RWPE2 (cell line): ENCODE measurements around the gene CPD.

ENCODE experiments used
- ATAC-seq: fragments of 200-7000 bp; cut with Tn5 transposase; 3 replicates; pipeline ENCODE4 v1.9.1; 2021; ENCODE audit warnings: low read depth
- DNase-seq: peaks from one replicate; pipeline ENCODE4 v3.0.0-alpha.2; 2020; ENCODE audit warnings: low spot score
- H3K27ac ChIP-seq: fragments of 450-650 bp; 2 replicates; pipeline ENCODE4 v1.5.1; 2017; ENCODE audit warnings: mild to moderate bottlenecking; ENCODE audit not compliant: poor library complexity, severe bottlenecking
- H3K27me3 ChIP-seq: fragments of 250-450 bp; sonication (Bioruptor Pico); 2 replicates; pipeline ENCODE4 v1.5.1; 2021; ENCODE audit warnings: mild to moderate bottlenecking, moderate library complexity; ENCODE audit not compliant: insufficient read depth, poor library complexity, severe bottlenecking
- H3K36me3 ChIP-seq: fragments of 250-450 bp; sonication (Bioruptor Pico); 2 replicates; pipeline ENCODE4 v1.5.1; 2020; ENCODE audit warnings: low read depth, mild to moderate bottlenecking, moderate library complexity
- H3K4me1 ChIP-seq: fragments of 250-450 bp; sonication (Bioruptor Pico); 2 replicates; pipeline ENCODE4 v1.5.1; 2021; ENCODE audit warnings: mild to moderate bottlenecking, moderate library complexity; ENCODE audit not compliant: insufficient read depth, poor library complexity, severe bottlenecking
- H3K4me3 ChIP-seq: fragments of 250-450 bp; sonication (Bioruptor Pico); 2 replicates; pipeline ENCODE4 v1.5.1; 2021; ENCODE audit warnings: mild to moderate bottlenecking, moderate library complexity; ENCODE audit not compliant: severe bottlenecking
- H3K9me3 ChIP-seq: fragments of 250-450 bp; sonication (Bioruptor Pico); 2 replicates; pipeline ENCODE4 v1.5.1; 2021; ENCODE audit warnings: mild to moderate bottlenecking, moderate library complexity; ENCODE audit not compliant: severe bottlenecking
- TF ChIP-seq, protein P1 (sequence below): fragments of 450-650 bp; IDR thresholded peaks from one replicate; pipeline ENCODE4 v1.5.1; 2017; ENCODE audit warnings: mild to moderate bottlenecking, moderate library complexity; ENCODE audit not compliant: poor library complexity, severe bottlenecking

Gene CPD

DNA sequence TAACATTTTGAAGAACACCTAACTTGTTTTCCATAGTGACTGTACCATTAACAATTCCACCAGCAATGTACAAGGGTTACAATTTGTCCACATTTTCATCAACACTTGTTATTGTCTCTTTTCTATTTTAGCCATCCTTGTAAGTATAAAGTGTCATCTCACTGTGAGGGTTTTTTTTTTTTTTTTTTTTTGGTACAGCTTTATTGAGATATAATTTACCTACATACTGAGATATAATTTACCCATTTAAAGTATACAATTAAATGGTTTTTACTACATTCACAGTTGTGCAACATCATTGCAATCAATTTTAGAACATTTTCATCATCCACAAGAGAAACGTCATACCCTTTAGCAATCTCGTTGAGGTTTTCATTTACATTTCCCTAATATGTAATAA is 27.0 kb upstream of the CPD start:
- no peak for ATAC-seq
- no peak overlapping the region for H3K27ac ChIP-seq
- no peaks in the 10 kb centered on the region for H3K36me3 ChIP-seq
- H3K27me3 ChIP-seq, result no peaks in the 10 kb centered on the region
- H3K9me3 ChIP-seq, result no peaks in the 10 kb centered on the region
- TF ChIP-seq, protein P1, sequence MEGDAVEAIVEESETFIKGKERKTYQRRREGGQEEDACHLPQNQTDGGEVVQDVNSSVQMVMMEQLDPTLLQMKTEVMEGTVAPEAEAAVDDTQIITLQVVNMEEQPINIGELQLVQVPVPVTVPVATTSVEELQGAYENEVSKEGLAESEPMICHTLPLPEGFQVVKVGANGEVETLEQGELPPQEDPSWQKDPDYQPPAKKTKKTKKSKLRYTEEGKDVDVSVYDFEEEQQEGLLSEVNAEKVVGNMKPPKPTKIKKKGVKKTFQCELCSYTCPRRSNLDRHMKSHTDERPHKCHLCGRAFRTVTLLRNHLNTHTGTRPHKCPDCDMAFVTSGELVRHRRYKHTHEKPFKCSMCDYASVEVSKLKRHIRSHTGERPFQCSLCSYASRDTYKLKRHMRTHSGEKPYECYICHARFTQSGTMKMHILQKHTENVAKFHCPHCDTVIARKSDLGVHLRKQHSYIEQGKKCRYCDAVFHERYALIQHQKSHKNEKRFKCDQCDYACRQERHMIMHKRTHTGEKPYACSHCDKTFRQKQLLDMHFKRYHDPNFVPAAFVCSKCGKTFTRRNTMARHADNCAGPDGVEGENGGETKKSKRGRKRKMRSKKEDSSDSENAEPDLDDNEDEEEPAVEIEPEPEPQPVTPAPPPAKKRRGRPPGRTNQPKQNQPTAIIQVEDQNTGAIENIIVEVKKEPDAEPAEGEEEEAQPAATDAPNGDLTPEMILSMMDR, result no peak
- no peaks in the 10 kb centered on the region for H3K4me1 ChIP-seq
- no peak for DNase-seq
- H3K4me3 ChIP-seq, result no peak overlapping the region

DNA sequence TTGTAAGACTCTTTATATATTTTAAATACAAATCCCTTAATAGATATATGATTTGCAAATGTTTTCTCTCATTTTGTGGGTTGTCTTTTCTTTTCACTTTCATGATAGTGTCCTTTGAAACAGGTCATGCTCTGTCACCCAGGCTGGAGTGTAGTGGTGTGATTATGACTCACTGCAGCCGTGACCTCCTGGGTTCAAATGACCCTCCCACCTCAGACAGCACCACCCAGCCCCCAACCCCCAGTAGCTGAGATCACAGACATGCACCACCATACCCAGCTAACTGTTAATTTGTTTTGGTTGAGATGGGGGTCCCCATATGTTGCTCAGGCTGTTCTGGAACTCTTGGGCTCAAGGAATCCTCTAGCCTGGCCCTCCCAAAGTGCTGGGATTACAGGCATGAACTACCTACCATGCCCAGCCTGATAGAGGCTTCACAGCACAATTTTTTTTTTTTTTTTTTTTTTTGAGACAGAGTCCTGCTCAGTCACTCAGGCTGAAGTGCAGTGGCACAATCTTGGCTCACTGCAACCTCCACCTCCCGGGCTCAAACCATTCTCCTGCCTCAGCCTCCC is 26.4 kb upstream of the CPD start:
- Histone ChIP-seq H3K36me3 (no peaks in the 10 kb centered on the region), H3K4me1 (no peaks in the 10 kb centered on the region), H3K27me3 (no peaks in the 10 kb centered on the region), H3K4me3 (no peak overlapping the region), H3K27ac (no peak overlapping the region), H3K9me3 (no peaks in the 10 kb centered on the region)
- ATAC-seq, result no peak
- no peak for DNase-seq
- TF ChIP-seq, protein P1, result no peak

DNA sequence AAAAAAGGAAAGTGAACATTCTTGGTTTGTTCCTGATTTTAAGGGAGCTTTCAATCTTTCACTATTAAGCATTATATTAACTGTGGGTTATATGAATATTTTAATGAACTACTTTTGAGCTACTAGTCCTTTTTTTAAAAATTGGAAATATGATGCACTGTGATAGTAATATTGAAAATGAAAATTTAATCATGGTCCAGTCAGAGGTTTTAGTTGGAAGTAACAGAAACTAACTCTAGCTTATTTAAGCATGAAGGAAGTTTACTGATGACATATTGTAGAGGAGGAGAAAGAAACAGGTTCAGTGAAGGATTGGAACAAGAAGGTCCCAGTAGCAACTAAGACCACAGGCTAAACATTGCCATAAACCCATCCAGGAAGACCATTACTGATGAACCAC is 24.0 kb upstream of the CPD start:
- H3K4me3 ChIP-seq, result no peak overlapping the region
- DNase-seq, result no peak
- no peaks in the 10 kb centered on the region for H3K4me1 ChIP-seq
- H3K36me3 ChIP-seq, result no peaks in the 10 kb centered on the region
- TF ChIP-seq, protein P1, result no peak
- H3K9me3 ChIP-seq, result no peaks in the 10 kb centered on the region
- no peak for ATAC-seq
- no peaks in the 10 kb centered on the region for H3K27me3 ChIP-seq
- no peak overlapping the region for H3K27ac ChIP-seq

DNA sequence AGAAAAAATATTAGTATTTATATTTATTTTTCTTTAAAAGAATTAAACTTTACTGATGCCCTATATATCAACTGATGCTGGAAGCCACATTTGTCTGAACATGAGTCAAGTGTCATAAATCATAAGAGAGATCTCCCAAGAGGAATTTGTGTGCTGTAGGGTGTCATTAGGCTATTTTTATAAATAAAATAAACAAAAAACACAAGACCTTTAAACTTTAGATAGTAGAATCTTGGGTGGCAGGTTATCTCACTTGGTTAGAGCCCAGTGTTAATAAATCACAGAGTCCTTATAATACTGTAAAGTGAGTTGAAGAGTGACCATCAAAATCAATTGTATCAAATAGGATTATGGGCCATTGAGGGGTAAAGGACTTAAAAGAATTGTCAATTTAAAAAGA is 21.3 kb upstream of the CPD start:
- Histone ChIP-seq H3K4me1 (no peaks in the 10 kb centered on the region), H3K4me3 (no peak overlapping the region), H3K27me3 (no peaks in the 10 kb centered on the region), H3K27ac (no peak overlapping the region), H3K36me3 (no peaks in the 10 kb centered on the region), H3K9me3 (peaks cover 8% of the 10 kb centered on the region)
- TF ChIP-seq, protein P1, result no peak
- ATAC-seq (no peak), DNase-seq (no peak)

DNA sequence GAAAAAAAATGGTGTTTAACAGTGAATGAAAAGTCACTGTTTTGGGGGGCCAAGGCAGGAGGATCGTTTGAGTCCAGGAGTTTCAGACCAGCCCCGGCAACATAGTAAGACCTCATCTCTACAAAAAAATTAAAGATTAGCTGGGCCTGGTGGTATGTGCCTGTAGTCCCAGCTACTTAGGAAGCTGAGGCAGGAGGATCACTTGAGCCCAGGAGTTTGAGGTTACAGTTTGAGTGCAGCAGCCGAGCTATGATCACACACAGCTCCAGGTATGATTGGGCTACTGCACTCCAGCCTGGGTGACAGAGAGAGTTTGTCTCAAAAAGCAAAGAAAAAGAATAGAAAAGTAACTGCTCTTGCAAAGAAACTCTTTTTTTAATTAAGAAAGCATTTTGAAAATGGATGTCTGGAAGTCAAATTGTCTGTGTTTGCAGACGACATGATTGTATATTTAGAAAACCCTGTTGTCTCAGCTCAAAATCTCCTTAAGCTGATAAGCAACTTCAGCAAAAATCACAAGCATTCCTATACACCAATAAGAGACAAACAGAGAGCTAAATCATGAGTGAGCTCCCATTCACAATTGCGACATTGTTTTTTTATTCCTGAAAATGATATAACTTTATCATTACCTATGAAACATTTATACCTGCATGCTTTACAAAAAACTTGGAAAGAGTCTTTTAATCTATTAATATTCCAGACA is 20.5 kb upstream of the CPD start:
- TF ChIP-seq, protein P1, result no peak
- DNase-seq, result no peak

More for the DNA sequence above, 20.5 kb upstream of the CPD start:
- ATAC-seq, result no peak
- H3K36me3 ChIP-seq, result no peaks in the 10 kb centered on the region
- no peak overlapping the region for H3K27ac ChIP-seq
- H3K9me3 ChIP-seq, result peaks cover 8% of the 10 kb centered on the region
- H3K27me3 ChIP-seq, result no peaks in the 10 kb centered on the region
- peaks cover 2% of the 10 kb centered on the region for H3K4me1 ChIP-seq
- no peak overlapping the region for H3K4me3 ChIP-seq
